Stimulated activated CD8-positive, alpha-beta memory T cell treated with anti-CD3 and anti-CD28 coated beads, Interleukin-15, amount 100 ng/mL, for 24 hours (primary cell): ENCODE results near the gene INCA1.
A peak's percentile ranks its signal among the peaks of the same experiment; 100 is the strongest.

Experiments used
- DNase-seq: peaks from one replicate; pipeline ENCODE4 v3.0.0-alpha.2; 2020; ENCODE audit warnings: low read depth

The INCA1 gene

DNA sequence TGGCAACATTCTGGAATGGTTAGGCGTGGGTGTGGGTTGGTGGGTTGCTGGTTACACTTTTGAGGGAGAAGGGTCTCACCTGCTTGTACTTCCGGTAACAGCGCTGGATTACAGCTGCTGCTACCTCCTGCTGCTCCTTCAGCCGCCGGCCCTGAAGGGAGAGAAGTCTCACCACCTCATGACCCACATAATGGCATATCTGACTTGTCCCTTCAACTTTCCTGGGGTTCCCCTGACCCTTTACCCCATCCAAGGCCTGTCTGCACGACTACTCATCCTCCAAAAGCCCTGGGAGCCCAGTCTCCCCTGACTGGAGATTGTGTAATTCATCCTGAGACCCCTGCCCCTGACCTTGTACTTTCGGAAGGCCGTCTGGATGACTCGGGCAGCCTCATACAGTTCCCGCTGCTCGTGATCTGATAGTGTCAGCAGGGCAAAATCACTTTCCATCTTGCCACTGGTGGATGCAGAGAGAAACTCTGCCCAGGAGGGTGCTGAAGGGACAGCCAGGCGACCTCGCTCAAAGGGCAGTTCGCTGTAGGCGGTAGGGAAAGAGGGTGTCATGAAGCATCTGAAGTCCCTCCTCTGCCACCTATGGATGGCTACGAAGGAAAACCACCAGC lies 27.7 kb downstream of the INCA1 start:
- DNase-seq, result no peak

DNA sequence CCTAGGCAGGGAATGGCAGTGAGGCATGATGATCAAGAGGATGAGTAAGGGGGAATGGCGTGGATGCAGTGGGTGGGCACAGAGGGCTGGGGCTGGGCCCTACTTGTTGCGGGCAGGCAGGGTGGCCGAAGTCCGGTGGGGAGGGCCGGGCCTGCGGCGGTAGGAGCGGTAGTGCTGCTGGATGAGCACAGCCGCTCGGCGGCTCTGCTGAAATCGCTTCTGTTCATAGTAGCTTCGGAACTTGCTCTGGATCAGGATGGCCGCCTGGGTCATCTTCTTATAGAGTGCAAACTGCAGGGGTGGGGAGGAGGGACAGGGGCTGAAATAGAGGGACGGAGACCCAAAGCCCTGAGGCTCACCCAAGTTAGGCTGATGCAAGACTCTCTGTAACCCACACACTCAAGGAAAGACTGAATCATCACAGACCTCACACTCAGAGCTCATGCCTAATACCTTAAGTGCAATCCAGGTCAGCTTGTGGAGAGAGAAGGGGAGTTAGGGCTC lies 28.2 kb downstream of the INCA1 start:
- DNase-seq, result no peak

DNA sequence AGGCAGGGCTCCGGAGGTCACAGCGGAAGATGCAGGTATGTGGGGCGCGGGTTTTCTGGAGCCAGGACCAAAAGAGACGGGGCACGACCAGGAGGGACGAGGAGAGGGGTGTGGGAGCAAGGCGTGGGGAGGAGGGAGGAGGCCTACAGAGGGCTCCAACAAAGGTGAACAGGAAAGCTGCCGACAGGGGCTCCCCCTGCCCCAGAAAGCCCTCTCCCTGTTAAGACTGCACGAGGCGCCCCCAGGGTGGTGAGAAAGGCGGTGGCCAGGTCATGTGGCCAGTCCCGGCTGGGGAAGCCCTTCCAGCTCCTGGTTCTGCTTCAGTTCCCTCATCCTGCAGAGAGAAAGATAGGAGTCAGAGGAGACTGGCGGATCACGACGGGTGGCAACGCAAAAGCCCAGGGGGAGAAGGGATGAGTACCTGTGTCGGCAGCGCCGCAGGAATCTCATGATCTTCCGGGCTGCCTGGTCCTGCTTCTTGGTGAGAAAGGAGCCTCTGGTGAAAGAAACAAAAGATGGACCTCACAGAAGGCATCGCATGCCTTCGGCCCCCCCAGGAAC lies 28.8 kb downstream of the INCA1 start:
- DNase-seq, result no peak

DNA sequence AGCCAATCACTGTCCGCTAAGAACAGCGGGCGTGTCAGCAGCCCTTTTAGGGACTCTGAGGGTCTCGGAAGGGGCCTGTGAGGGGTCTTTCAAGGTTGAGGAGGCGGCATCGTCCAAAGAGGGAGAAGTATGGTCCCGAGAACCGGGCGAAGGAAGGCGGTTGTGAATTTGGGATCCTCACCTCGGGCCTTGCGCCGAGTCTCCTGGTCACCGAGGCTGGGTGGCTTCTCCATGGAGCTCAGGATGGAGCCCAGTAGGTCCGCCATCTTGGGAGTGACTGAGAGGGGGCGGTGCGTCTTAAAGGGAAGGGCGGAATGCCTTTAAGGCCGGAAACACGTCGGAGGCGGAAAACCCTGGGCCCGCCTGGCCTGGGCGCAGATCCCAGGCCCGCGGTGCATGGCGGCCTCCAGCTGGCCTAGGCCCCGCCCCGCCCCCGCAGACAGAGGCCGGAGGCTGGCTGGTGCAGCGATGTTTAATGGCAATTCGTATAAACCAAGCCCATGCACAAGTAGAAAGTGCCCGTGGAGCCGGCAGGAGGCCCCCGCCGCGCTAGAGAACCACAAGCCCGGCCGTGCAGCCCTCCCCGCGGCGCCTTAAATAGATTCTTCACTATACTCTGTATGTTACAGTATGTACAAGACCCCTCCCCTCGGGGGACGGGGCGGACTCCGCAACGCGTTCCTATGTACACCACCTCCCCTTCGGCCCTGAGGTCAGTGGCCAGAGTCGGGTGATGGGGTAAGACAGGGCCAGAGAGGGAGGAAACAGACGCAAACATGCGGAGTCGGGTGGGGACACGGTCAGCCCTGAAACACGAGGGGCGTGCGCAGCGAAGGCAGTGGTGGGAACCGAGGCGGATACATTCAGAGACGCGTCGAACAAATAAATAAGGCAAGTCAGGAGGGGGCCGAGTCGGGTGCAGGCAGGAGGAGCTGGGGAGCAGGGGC lies 29.5 kb downstream of the INCA1 start, which contains the start of gene SPAG7:
Gene SPAG7, minus strand, starts transcription at position 279 of the 947 bp plus-strand sequence. Its CDS starts 13 bp downstream, at position 266.
- peak; percentile 79 for DNase-seq

DNA sequence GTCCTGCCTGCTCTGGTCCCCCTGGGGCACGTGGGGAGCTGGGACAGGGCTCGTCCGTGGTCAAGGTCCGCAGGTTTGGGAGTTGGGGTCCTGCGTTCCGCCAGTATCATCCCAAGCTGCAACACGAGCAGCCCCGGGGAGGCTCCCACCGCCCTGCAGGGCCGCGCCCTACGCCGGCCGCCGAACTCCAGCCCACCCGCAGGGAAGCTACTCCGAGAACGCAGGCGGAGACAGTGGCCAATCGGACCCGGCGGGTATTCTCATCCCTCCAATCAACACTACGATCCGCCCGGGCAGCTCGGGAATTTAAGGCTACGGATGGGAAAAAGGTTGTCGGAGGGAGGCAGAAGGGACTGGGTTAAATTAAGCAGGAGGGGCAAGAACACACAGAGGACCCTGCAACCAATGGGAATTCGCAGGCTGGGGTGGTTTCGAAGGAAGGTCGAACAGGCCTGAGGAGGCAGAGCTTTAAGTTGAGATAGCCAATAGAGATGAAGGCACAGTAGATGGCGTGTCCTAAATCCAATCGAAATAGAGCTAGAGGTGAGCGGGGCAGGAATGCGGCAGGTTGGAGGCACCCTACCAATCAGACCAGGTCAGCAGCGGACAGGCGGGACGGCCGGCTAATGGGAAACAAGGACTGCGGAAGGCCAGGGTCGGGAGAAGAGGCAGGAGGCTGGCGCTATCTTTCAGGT lies 30.3 kb downstream of the INCA1 start:
- DNase-seq, result peak; percentile 65

DNA sequence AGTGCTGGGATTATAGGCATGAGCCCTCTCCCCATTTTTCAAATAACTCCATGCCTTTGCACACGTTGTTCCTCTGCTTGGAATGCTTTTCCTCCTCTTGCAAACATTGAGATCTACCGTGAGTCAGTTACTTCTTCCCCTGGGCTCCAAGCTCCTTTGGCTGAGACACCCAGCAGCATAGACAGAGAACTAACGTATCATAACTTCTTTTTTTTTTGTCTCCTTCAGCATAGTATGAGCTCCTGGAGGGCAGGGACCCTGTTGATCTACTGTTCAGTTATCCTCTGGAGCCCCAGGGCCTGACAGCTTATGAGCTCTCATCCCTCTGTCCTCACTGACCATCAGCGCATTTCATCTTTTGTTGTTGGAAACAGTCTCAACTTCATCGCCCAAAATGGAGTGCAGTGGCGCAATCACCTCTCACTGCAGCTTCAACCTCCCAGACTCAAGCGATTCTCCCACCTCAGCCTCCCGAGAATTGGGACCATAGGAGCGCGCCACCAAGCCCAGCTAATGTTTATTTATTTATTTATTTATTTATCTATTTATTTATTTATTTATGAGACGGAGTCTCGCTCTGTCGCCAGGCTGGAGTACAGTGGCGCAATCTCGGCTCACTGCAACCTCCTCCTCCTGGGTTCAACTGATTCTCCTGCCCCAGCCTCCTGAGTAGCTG lies 31.9 kb downstream of the INCA1 start:
- DNase-seq, result no peak

DNA sequence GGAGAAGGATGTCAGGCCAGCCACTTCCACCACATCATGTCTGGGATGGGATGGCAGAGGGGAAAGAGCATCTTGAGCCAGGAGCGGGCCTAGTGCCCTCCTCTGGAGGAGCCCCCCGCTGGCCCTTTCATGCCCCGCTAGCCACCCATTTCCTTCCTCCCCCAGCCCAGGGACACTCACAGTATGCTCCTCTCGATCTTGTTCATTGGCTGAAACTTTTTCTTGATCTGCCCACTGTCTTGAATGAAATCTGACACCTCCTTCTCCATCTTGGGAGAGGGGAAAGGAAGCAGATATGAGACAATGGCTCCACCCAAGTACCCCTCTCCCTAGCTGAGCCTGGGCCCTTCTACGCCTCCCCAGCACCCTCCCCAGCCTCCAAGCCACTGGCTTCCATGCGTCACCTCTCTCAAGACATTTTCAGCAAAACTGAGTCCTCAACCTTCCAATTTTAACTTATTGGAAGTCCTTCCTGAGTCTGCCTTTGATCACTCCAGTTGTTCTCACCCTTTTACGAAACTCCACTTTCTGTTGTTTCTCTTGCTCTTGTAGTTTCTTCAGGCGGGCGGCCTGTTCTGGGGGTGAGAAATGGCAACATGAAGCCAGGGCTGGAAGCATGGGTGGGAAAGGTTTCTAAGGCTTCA lies 36.9 kb downstream of the INCA1 start:
- no peak for DNase-seq

DNA sequence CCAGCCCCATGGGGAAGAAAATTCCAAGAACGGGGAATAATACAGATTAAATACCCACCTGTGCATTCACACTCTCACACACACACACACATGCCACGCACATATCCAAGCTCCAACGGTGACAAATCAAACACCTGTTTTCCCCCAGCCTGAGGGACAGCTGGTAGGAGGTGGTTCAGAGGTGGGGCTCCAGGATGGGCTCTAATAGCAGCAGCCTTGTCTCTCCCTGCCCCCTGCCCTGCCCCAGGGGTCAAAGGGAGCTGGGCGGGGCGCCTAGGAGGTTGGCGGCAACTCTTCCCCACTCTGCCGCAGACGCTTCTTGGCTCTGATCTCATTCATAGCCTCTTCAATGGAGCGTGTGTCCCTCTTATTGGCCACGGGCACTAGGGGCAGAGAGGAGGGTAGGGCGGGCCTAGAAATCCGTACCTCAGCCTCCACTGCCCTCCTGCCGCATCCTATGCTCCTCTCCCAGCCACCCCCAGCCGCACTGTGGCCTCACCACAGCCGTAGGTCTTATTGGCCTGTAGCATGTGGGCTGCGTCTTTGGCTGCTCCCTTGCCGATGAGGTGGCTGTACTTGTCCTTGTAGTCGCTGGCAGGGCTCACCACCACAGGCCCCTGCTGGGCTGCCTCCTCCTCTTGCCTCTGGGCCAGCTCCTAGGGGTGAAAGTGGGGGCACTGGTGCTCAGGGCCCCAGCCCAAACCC lies 37.9 kb downstream of the INCA1 start:
- no peak for DNase-seq

DNA sequence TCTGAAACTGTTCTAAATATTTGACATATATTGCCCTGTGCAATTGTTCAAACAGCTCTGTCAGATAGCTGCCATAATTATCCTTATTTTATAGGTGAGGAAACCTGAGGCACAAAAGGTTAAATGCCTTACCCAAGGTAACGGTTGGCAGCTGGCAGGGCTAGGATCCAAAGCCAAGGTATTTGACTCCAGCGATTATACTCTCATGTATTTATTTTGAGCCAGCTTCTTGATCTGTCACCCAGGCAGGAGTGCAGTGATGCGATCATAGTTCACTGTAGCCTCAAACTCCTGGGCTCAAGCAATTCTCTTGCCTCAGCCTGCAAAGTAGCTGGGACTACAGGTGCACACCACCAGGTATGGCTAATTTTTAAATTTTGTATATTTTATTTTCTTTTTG lies 39.2 kb downstream of the INCA1 start:
- no peak for DNase-seq

DNA sequence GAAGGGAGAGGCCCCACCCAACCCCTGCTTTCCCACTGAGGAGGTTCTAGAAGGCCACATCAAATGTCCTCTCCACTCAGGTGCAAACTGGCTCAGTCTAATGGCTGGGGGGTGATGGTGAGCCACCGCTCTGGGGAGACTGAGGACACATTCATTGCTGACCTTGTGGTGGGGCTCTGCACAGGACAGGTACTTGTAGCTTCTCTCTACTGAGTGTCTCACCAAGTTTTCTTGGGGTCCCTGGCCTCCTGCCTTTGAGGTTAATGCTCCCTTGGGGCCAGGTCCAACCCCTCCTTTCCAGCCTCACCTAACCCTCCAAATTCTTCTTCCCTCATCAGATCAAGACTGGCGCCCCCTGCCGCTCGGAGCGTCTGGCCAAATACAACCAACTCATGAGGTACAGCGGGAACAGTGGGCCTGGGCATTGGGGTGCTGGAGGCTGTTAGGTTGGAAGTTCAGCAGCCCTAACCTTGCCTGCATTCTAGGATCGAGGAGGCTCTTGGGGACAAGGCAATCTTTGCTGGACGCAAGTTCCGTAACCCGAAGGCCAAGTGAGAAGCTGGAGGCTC lies 40.7 kb downstream of the INCA1 start:
- no peak for DNase-seq

DNA sequence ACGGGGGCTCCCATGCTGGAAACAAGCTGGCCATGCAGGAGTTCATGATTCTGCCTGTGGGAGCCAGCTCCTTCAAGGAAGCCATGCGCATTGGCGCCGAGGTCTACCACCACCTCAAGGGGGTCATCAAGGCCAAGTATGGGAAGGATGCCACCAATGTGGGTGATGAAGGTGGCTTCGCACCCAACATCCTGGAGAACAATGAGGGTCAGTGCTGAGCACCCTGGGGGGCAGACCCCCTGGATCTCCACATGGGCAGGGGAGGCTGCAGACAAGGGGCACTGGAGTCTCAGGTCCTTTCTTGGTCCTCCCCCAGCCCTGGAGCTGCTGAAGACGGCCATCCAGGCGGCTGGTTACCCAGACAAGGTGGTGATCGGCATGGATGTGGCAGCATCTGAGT lies 42.2 kb downstream of the INCA1 start:
- no peak for DNase-seq

DNA sequence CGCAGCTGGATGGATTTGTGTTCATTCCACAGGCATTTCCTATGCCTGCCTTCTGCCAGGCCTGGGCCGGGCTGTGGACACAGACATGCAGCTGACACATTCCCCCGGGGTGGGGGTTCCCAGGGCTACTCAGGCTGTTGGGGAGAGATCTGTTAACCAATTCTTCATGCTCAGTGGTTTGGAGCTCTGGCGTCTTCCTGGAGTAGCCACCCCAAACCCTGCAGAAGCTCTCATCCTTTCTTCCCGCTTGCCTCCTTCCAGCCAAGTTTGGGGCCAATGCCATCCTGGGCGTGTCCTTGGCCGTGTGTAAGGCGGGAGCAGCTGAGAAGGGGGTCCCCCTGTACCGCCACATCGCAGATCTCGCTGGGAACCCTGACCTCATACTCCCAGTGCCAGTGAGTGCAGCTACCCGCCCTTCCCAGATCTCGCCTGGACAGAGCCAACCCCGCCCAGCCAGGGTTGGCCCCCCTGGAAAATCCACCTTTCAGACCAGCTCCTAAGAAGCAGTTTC lies 43.8 kb downstream of the INCA1 start:
- no peak for DNase-seq

DNA sequence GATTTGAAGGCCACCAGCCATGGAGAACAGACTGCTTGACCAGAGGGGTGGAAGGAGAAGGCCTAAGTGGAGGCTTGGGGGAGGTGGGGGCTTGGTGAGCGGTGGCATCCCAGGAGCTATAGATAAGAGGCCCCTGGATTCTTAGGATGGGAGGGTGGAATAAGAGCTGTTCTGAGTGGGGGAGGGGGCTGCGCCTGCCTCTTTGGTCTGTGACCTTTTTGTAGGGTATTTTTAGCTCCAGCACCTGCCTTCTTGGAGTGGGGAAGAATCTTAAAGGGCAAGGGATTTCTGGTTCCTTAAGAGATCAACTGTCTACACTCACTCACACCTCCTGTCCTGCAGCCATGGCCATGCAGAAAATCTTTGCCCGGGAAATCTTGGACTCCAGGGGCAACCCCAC lies 45.8 kb downstream of the INCA1 start:
- DNase-seq, result no peak

DNA sequence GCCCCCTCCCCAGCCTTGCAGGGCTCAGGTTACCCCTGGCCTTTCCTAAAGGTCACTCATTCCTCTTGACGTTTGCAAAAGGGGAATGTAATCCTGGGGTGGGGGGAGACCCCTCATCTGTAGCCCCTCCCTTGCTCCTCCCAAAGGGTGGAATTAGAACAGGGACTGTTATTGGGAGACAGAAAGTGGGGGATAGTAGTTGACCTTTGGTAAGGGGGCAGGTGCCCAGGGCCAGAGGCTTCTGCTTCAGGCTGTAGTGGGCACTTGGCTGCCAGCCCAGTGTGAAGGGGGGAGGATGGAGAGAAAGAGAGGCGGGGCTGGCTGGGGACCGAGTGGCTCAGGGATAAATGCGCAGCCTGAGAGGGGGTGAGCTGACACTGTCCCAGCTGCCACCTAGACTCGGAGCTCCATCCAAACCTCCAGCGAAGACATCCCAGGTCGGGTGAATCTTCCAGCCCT lies 46.5 kb downstream of the INCA1 start, which contains the start of gene ENO3:
Gene ENO3, plus strand, starts transcription at position 374 of the 459 bp plus-strand sequence. CDS start 711 bp downstream, outside the sequence.
- DNase-seq, result no peak

DNA sequence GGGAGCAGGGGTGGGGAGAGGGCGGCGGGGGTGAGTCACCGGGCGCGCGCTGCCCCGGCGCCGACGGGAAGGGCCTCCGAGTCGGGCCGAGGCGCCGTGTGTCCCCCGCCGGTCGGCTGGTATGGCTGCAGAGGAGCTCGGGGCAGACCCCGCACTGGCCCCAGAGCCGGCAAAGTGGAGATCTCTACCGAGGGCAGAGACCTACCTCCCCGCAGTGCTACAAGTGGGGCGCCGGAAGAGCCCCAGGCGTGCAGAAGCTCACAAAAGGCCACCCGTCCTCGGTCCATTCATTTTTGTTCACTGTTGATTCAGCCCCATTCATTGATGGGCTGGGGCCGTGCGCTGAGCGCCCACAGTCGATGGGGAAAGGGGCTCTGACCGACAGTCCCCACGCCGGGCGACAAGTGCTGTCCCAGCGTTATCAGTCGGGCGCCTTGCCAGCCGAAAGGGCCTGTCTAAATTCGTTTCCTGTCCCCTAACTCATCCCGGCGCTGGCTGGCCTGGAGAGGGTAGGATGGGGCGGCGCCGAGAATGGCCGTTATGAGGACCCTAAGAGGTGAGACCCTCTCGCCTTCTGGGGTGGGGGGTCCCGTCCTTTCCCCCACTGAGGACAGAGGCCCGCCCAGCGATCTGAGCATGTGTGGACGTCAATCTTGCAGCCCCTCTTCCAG lies 47.1 kb downstream of the INCA1 start:
- DNase-seq, result no peak

DNA sequence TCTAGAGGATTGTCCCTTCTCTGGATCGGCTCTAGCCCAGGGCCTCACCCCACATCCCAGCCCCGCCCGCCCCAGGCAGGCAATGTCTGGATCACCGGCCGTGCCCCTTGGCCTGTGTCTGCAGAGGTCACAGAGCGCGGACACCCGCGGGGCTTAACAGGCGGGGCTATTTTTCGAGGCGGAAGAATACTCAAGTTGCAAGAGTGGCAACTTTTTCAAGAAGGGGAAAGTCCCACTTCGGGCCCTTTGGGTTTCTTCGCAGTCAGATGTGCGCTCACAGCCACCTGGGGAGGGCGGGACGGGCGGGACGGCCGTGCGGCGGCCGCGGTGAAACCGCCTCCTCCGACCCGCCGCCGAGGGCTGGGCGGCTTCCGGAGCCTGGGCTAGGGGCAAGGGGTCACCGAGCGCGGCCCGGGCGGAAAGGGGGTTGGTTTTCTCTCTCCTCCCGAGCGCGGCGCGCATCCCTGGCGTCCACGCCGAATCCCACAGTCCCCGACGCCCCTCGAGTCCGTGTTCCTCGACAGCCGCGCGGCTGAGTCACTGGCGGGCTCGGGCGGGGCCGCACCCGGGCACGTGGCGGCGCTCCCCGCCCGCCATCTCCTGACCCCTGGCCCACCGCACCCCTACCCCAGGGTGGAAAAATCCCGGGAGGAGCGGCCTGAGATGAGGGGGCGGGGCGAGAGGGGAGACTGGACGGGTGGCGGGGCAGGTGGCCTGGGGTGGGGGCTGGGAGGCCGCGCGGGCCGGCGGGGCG lies 47.8 kb downstream of the INCA1 start:
- DNase-seq, result peak; percentile 47

DNA sequence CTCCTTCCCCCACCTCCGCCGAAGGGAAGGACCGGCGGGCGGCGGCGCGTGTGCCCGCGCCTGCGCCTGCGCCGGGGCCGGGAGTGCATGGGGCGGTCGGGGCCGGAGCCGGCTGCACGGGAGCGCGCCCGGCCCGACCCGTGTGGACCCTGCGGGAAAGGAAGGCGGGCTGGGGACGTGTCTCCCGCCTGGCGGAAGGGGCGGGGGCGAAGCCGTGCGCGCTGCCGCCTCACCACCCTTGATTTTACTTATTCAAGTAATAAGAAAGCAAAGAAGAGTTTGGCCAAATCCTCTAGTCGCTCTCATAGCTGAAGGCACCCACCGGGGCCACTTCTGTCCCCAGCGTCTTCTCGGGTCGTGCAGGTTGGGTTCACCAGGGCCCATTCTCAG lies 48.4 kb downstream of the INCA1 start:
- DNase-seq, result peak; percentile 53
